Measurements from ENCODE around the gene SLC6A18.

SLC6A18 gene

GRCh38 chr5:1187234-1187949 is 37.8 kb upstream of the SLC6A18 start:
- no peak for DNase-seq (ENCODE audit: low read depth in 1 of 2, low spot score in 1 of 2)

GRCh38 chr5:1187950-1188334 is 37.2 kb upstream of the SLC6A18 start:
- no peak for DNase-seq (ENCODE audit: low read depth in 1 of 2, low spot score in 1 of 2)

GRCh38 chr5:1188464-1188863 is 36.7 kb upstream of the SLC6A18 start:
- DNase-seq (ENCODE audit: low read depth in 1 of 2, low spot score in 1 of 2) = no peak

- no peak for DNase-seq (ENCODE audit: low read depth in 1 of 2, low spot score in 1 of 2)
These were observed 35.9 kb upstream of the SLC6A18 start for GRCh38 chr5:1189269-1189668.

- DNase-seq (ENCODE audit: low read depth in 1 of 2, low spot score in 1 of 2) = no peak
These were observed 34.9 kb upstream of the SLC6A18 start for GRCh38 chr5:1190278-1190677.

- DNase-seq (ENCODE audit: low read depth in 1 of 2, low spot score in 1 of 2) = no peak
These were observed 34.3 kb upstream of the SLC6A18 start for GRCh38 chr5:1190837-1191239.

- DNase-seq (ENCODE audit: low read depth in 1 of 2, low spot score in 1 of 2) = no peak
These were observed 32.1 kb upstream of the SLC6A18 start for GRCh38 chr5:1192971-1193590.

GRCh38 chr5:1193591-1193985 is 31.6 kb upstream of the SLC6A18 start:
- no peak for DNase-seq (ENCODE audit: low read depth in 1 of 2, low spot score in 1 of 2)

- no peak for DNase-seq (ENCODE audit: low read depth in 1 of 2, low spot score in 1 of 2)
These were observed 30.8 kb upstream of the SLC6A18 start for GRCh38 chr5:1194378-1194777.

- no peak for DNase-seq (ENCODE audit: low read depth in 1 of 2, low spot score in 1 of 2)
These were observed 29.7 kb upstream of the SLC6A18 start for GRCh38 chr5:1195439-1195838.

- DNase-seq (ENCODE audit: low read depth in 1 of 2, low spot score in 1 of 2) = no peak
These were observed 29.3 kb upstream of the SLC6A18 start for GRCh38 chr5:1195916-1196315.

- no peak for DNase-seq (ENCODE audit: low read depth in 1 of 2, low spot score in 1 of 2)
These were observed 28.6 kb upstream of the SLC6A18 start for GRCh38 chr5:1196562-1196961.

- no peak for DNase-seq (ENCODE audit: low read depth in 1 of 2, low spot score in 1 of 2)
These were observed 27.1 kb upstream of the SLC6A18 start for GRCh38 chr5:1197876-1198666.

GRCh38 chr5:1199340-1199648 is 25.9 kb upstream of the SLC6A18 start:
- DNase-seq (ENCODE audit: low read depth in 1 of 2, low spot score in 1 of 2) = no peak

GRCh38 chr5:1199649-1200494 is 25.3 kb upstream of the SLC6A18 start:
- no peak for DNase-seq (ENCODE audit: low read depth in 1 of 2, low spot score in 1 of 2)

GRCh38 chr5:1200495-1201326 is 24.5 kb upstream of the SLC6A18 start:
- no peak for DNase-seq (ENCODE audit: low read depth in 1 of 2, low spot score in 1 of 2)

GRCh38 chr5:1201327-1202025 is 23.7 kb upstream of the SLC6A18 start, which contains the start of gene SLC6A19:
SLC6A19 (plus strand) TSS chr5:1201595; CDS start chr5:1201651, 56 bp downstream.
- DNase-seq (ENCODE audit: low read depth in 1 of 2, low spot score in 1 of 2) = no peak

- DNase-seq (ENCODE audit: low read depth in 1 of 2, low spot score in 1 of 2) = no peak
These were observed 23.0 kb upstream of the SLC6A18 start for GRCh38 chr5:1202026-1202797.

- no peak for DNase-seq (ENCODE audit: low read depth in 1 of 2, low spot score in 1 of 2)
These were observed 22.4 kb upstream of the SLC6A18 start for GRCh38 chr5:1202798-1203185.
